ENCODE results near the gene PRR13. TPM values are rescaled to one million over a fixed set of nuclear protein-coding genes. Genes with fewer than 3 reads are reported as not detected.
A peak's percentile ranks its signal among the peaks of the same experiment; 100 is the strongest.

Gene PRR13
- total RNA-seq, 1 donor from 2014 or later = 20.6 TPM

DNA sequence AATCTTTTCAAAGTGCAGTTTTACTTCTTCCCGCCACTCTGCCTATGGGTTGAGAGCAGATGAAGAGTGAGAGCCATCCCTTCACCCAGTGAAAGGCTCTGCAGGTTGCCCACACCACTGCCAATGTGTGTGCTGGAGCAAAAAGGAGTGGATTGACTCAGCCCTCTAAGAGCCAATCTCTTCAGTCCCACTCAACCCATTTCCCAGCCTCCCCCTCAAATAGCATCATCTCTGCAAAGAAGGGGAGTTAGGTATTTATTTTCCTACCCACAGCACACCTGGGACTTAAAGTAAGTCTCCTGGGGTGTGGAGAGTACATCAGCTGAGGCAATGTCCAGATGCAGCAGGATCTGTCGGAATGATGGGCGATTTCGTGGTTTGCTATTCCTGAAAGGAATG is 42.4 kb downstream of the PRR13 start:
- peak in 1 of 2 donors; percentile 13 for DNase-seq (ENCODE audit: low spot score in 2 of 2)
- Histone ChIP-seq H3K36me3 (peaks cover 77 to 85% of the 10 kb centered on the region in 2 donors), H3K4me1 (no peaks in the 10 kb centered on the region), H3K27me3 (no peaks in the 10 kb centered on the region), H3K4me3 (no peak overlapping the region), H3K27ac (no peak overlapping the region), H3K9me3 (no peaks in the 10 kb centered on the region)
- intact Hi-C loops (cut with DNase I) = no loop called here
- TF ChIP-seq, protein P1, sequence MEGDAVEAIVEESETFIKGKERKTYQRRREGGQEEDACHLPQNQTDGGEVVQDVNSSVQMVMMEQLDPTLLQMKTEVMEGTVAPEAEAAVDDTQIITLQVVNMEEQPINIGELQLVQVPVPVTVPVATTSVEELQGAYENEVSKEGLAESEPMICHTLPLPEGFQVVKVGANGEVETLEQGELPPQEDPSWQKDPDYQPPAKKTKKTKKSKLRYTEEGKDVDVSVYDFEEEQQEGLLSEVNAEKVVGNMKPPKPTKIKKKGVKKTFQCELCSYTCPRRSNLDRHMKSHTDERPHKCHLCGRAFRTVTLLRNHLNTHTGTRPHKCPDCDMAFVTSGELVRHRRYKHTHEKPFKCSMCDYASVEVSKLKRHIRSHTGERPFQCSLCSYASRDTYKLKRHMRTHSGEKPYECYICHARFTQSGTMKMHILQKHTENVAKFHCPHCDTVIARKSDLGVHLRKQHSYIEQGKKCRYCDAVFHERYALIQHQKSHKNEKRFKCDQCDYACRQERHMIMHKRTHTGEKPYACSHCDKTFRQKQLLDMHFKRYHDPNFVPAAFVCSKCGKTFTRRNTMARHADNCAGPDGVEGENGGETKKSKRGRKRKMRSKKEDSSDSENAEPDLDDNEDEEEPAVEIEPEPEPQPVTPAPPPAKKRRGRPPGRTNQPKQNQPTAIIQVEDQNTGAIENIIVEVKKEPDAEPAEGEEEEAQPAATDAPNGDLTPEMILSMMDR (IDR thresholded peaks at IDR 0.05) = no peak

DNA sequence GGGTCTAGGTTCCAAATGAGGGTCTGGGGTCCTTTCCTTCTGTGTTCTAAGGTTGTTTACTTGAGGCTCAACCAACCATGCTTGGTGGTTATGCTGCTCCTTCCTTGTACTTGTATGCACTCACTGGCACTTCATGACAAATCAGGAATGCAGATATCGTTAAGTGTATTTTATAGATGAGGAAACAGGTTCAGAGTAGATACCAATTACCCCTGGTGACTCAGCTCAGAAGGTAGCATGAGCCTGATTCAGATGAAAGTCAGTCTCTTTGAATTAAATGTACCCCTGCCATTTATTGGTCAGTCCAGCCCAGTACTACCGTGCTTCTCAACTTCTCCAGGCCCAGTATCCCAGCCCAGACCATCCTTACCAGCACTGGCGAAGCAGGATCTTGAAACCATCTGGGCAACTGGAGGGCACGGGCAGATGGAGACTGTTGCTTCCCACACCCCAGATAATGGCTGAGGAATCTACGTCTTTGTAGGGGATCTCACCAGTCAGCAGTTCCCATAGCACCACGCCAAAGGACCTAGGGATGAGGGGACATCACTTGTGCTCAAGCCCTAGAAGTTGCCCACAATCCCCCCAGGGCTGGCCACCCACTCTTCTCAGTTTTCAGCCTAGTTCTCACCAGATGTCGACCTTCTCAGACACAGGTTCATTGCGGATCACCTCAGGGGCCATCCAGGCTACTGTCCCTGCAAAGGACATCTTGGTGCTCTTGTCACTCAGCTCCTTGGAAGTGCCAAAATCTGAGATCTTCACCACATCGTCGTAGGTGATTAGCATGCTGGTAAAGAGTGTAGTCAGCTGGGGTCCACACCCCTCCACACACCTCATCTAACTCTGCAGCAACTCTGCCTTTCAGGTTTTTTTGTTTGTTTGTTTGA is 43.4 kb downstream of the PRR13 start:
- DNase-seq (ENCODE audit: low spot score in 2 of 2) = peak in 1 of 2 donors; percentile 46
- intact Hi-C loops (cut with DNase I) = no loop called here

DNA sequence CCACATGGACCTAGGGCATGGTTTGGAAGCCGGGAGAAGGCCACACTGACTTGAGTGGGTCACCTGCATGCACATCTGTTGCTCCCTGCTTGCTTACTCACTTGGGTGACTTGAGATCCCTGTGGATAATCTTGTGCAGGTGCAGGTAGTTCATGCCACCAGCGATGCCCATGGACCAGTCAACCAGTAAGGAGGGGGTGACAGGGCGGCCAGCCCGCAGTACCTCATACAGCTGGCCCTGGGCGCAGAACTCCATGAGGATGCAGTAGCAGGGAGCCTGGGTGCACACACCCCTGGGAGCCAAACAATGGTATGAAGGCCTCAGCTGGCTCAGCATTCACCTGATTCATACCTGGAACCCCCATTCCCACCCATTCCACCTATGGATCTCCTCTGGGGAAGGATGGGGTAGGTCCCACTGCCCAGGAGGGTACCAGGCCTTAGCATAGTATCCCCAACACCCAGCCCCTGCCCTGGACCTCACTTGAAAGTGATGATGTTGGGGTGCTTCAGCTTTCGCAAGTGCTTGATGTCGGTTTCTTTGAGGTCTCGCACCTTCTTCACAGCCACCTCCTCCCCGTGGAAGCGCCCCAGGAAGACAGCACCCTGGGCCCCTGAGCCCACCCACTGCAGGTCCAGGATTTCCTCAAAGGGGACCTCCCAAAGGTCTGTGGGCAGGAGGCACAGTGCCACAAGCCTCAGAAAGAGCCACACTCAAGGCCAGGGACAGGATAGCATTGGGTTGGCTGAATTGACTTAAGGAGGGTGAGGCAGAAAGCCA is 44.6 kb downstream of the PRR13 start:
- Histone ChIP-seq H3K4me3 (no peak overlapping the region), H3K36me3 (peaks cover 57 to 66% of the 10 kb centered on the region in 2 donors), H3K27me3 (no peaks in the 10 kb centered on the region), H3K9me3 (no peaks in the 10 kb centered on the region), H3K27ac (peak overlapping the region in 1 of 2 donors; percentile 0), H3K4me1 (no peaks in the 10 kb centered on the region)
- intact Hi-C loops (cut with DNase I) = no loop called here
- peak in 1 of 2 donors; percentile 56 for DNase-seq (ENCODE audit: low spot score in 2 of 2)
- TF ChIP-seq, protein P1 (IDR thresholded peaks at IDR 0.05) = no peak

More for the DNA sequence above, 43.4 kb downstream of the PRR13 start:
- peaks cover 68 to 78% of the 10 kb centered on the region in 2 donors for H3K36me3 ChIP-seq
- H3K9me3 ChIP-seq = no peaks in the 10 kb centered on the region
- no peaks in the 10 kb centered on the region for H3K4me1 ChIP-seq
- TF ChIP-seq, protein P1 (IDR thresholded peaks at IDR 0.05) = no peak
- H3K27me3 ChIP-seq = no peaks in the 10 kb centered on the region
- H3K27ac ChIP-seq = no peak overlapping the region
- no peak overlapping the region for H3K4me3 ChIP-seq

DNA sequence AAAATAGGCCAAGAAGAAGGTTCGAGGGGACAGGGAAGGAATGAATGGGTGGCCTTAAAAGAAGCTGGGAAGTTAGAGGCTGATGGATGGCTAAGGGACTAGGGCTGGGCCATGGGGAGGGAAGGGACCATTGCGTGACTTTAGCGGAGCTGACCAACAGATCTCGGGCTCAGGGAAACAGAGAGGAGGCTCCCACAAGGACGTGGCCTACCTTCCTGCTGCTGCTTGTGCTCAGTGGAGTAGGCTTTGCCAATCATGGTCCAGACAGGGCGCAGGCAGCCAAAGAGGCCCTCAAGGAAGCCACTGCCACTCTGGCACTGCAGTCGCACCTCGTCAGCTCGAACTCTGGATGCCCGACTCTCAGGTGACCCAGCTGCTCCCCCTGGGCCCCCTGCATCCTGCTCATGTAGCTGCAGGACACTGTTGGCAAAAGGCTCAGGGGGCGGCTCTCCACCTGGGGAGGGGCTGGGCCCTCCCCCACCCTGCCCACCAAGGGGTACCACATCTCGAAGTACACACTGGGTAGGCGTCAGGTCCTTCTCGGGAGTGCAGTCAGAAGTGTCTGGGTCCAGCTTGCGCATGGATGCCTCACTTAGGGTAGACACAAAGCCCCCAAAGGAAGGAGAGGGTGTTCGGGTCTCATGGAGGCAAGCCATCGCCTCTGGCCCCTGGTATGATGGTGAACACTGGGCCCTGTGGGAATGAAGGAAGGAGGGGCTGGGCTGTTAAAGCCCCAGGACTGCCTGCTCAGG is 45.4 kb downstream of the PRR13 start:
- no peak overlapping the region for H3K4me3 ChIP-seq
- no peaks in the 10 kb centered on the region for H3K4me1 ChIP-seq
- no peak for DNase-seq (ENCODE audit: low spot score in 2 of 2)
- H3K9me3 ChIP-seq = no peaks in the 10 kb centered on the region
- intact Hi-C loops (cut with DNase I) = no loop called here
- peak overlapping the region in 1 of 2 donors; percentile 0 for H3K27ac ChIP-seq
- H3K36me3 ChIP-seq = peaks cover 51 to 58% of the 10 kb centered on the region in 2 donors
- TF ChIP-seq, protein P1 (IDR thresholded peaks at IDR 0.05) = no peak
- H3K27me3 ChIP-seq = no peaks in the 10 kb centered on the region

DNA sequence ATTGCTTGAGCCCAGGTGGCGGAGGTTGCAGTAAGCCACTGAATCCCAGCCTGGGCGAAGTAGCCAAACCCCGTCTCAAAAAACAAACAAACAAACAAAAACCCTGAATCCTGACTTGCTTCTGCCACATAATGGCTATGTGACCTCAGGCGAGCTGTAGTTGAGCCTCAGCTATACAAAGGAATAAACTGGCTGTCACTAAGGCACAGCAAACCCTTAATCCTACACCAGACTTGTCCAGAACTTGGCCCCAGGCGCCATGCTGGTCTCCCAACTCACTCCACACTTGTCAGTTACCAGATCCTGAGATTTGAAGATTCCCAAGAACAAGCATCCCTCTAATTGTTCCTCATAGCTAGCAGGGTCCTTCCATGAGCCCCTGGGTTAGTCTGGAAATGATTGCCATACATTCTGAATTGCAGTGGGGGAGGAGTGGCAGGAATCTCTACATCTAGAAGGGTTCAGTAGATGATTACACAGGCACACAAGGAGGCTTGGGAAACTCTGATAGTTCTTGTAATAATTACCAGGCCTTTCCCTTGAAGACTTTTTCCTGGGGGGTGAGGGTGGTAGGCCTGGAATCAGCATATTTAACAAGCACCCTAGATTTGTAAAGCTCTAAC is 47.8 kb downstream of the PRR13 start:
- intact Hi-C loops (cut with DNase I) = no loop called here
- Histone ChIP-seq H3K9me3 (no peaks in the 10 kb centered on the region), H3K36me3 (peaks cover 28 to 34% of the 10 kb centered on the region in 2 donors), H3K4me1 (peaks cover 3 to 15% of the 10 kb centered on the region in 2 donors), H3K4me3 (no peak overlapping the region), H3K27ac (no peak overlapping the region), H3K27me3 (no peaks in the 10 kb centered on the region)
- TF ChIP-seq, protein P1 (IDR thresholded peaks at IDR 0.05) = no peak
- no peak for DNase-seq (ENCODE audit: low spot score in 2 of 2)

All from ascending aorta (tissue), 2 donors.